Peyer's patch (tissue), 4 donors: ENCODE measurements around the gene VGLL3.

Experiments used
- CTCF ChIP-seq, 6 experiments: fragments of 450-650 bp in 4 of 6; fragments of 200-600 bp in 2 of 6; sonication (generic) in 1 of 6; IDR thresholded peaks; one replicate each; pipeline ENCODE4 v1.5.1; 2017 to 2019; ENCODE audit warnings: antibody characterized with exemption in 6 of 6, mild to moderate bottlenecking in 3 of 6, moderate library complexity in 1 of 6
- POLR2A ChIP-seq, 2 donors: fragments of 450-650 bp; IDR thresholded peaks; one replicate each; pipeline ENCODE4 v1.5.1; 2017; ENCODE audit warnings: antibody characterized with exemption in 2 of 2, mild to moderate bottlenecking in 2 of 2, moderate library complexity in 2 of 2

GRCh38 chr3:86987421-86987715 lies 3.6 kb downstream of the VGLL3 start:
- no peak for TF ChIP-seq CTCF (IDR thresholded peaks at IDR 0.05)
- TF ChIP-seq POLR2A (IDR thresholded peaks at IDR 0.05): no peak
